Hepatocyte (in vitro differentiated cells): ENCODE measurements around the gene LILRA5.

Source experiments
- CTCF ChIP-seq: fragments of 200-600 bp; sonication (generic); IDR thresholded peaks from 2 replicates; pipeline ENCODE4 v1.5.1; 2016; ENCODE audit warnings: antibody characterized with exemption, mild to moderate bottlenecking; ENCODE audit not compliant: poor library complexity
- EZH2 ChIP-seq: fragments of 200-600 bp; sonication (generic); IDR thresholded peaks from 2 replicates; pipeline ENCODE4 v1.6.1; 2016; ENCODE audit warnings: antibody characterized with exemption, mild to moderate bottlenecking, borderline replicate concordance

- no peak for TF ChIP-seq CTCF
- TF ChIP-seq EZH2, result no peak
Measured at GRCh38 chr19:54317965-54318240, 4.9 kb upstream of the LILRA5 start.
